ENCODE data around the gene EPHA3.

Gene EPHA3

DNA sequence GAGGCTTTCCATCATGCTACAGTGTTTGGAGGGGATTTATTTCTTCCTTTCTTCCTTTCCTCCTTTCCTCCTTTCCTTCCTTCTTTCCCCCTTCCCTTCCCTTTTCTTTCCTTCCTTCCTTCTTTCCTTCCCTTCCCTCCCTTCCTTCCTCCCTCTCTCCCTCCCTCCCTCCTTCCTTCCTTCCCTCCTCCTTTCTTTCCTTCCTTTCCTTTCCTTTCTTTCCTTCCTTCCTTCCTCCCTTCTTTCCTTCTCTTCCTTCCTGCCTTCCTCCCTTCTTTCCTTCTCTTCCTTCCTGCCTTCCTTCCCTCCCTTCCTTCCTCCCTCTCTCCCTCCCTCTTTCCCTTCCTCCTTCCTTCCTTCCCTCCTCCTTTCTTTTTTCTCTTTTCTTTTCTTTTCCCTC, 127.2 kb downstream of the EPHA3 start:
- no peak for DNase-seq

GRCh38 chr3:89238846-89239245, 131.4 kb downstream of the EPHA3 start:
- DNase-seq: no peak

- no peak for DNase-seq
Measured at GRCh38 chr3:89239774-89240173, 132.4 kb downstream of the EPHA3 start.

DNA sequence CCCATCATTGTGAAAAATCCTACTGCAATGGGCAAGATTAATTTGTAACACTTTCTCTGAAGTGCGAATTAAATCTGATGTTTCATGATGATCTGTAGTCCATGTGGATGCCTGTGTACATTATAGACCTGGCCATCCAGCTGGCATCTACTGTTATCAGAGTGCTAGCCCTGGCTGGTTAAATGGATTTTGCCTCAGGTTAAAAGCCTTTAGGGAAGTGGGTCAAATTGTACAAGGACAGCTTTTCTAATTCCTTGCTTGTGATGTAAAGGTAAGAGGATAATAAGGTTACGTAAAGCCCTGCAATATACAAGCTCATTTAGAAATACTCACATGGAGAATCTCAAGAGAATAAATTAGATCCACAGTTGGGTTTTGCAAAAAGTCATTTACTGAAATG, 138.2 kb downstream of the EPHA3 start:
- no peak for DNase-seq

DNA sequence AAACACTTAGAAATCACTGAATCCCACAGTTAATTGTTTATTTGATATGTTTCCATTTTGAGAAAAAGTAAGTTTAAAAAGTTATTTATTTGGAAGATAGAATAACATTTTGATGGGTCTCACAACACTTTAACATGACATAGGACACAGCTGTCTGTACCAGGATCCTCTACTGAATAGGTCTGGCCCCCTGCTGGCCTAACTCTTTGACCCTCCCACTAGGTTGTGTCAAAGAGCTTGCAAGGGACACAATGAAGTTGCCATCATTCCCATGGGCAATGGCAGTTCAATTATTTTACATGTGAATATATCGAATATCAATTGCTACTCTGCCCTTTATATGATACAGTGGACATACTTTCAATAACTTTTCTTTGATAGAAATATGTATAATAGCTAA, 138.9 kb downstream of the EPHA3 start:
- DNase-seq: no peak

DNA sequence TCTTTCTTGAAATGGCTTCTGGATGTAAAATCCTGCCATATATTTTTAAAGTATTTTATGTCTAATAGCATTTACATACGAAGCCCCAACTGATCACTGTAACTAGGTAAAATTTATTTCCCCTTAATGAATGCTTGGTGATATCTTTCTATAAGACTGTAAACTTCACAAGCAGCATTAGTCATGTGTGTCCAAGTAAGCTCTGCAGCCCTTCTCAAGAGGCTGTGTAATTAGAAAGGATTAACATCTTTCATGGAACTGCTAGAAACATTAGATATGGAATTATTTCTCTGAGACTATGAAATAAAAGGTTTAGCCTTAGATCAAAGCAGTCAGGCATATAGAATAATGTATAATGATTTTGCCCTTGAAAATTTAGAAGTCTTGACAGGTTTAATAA, 143.3 kb downstream of the EPHA3 start:
- DNase-seq: no peak

DNA sequence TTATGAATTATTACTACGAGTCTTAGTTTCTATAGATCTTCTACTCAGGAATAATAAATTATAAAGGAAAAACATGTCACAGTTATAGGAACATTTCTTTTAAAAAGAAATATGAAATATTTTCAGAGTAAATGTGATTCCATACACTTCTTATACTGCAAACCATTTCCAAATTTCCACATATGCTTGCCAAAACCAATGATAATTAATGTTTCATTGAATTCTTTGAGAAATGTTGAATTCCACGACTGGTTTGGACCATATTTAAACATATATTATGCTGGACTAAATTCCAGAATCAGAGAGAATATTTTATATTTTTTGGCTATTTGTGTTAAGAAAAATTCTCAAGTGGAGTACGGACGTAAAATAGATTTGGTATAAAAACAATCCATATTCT, 144.6 kb downstream of the EPHA3 start:
- no peak for DNase-seq

GRCh38 chr3:89252860-89253259, 145.4 kb downstream of the EPHA3 start:
- no peak for DNase-seq

DNA sequence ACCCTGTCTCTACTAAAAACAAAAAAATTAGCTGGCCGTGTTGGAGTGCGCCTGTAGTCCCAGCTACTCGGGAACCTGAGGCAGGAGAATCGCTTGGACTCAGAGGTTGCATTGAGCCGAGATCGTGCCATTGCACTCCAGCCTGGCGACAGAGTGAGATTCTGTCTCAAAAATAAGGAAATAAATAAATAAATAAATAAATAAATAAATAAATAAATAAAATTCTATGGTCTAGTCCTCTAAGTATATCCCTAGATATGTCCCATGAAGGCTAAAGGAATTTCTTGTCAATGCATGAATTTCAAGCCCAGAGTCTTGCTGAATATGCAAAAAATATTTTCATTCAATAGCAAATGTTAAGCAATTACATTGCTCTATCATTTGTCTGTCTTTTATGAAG, 149.0 kb downstream of the EPHA3 start:
- no peak for DNase-seq

DNA sequence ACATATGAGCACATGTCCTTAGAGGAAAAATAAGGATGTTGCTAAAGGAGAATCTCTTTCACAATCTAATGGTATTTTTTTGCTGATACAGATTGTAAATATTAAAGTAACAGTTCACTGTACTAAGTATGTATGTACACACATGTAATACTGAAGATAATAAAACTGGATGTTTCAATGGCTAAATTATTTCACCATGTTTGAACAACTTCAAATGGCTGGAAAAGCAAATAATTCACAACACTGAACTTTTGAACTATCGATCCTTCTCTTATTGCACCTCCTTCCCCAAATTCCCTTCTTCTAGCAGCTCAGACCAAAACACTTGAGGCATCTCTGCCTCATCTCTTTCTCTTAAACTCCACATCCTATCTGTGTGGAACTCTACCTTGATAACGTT, 149.5 kb downstream of the EPHA3 start:
- no peak for DNase-seq

GRCh38 chr3:89260721-89261120, 153.3 kb downstream of the EPHA3 start:
- DNase-seq: no peak

DNA sequence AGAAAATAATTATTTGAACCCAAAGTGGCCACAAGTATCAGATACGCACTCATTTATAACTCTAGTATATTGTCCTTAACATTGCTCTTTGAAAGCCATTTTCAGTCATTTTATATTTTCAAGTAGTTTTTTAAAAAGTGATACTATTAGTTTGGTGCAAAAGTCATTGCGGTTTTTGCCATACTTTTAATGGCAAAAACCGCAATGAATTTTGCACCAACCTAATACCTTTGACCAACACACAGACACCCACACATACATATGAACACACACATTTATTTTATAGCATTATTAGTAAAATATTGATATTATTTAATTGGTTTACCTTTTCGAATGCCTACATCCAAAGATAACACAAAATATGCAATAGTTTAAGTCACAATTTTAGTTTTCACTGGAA, 154.3 kb downstream of the EPHA3 start:
- DNase-seq: no peak

GRCh38 chr3:89262309-89262929, 155.0 kb downstream of the EPHA3 start:
- no peak for DNase-seq

DNA sequence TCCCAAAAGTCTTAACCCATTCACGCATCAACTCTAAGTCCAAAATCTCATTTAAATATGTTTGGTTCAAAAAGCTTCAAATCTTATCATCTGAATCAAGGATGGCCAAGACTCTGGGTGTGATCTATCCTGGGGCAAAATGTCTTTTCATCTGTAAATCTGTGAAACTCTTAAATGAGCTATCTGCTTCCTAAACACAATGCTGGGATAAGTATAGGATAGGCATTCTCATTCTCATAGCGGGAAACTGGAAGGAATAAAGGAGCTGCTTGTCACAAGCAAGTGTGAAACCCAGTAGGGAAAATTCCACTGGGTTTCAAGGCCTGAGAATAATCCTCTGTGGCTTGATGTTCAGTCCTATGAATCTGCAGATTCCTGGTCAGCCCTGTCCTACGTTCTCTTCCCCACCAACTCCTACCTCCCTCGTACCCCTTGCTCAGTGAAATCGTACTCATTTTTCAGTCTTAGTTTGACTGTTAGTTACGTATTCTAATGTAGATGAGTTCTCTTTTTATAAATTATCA, 156.7 kb downstream of the EPHA3 start:
- DNase-seq: no peak

- no peak for DNase-seq
Measured at GRCh38 chr3:89266074-89266473, 158.7 kb downstream of the EPHA3 start.

GRCh38 chr3:89268059-89268458, 160.6 kb downstream of the EPHA3 start:
- DNase-seq: no peak

DNA sequence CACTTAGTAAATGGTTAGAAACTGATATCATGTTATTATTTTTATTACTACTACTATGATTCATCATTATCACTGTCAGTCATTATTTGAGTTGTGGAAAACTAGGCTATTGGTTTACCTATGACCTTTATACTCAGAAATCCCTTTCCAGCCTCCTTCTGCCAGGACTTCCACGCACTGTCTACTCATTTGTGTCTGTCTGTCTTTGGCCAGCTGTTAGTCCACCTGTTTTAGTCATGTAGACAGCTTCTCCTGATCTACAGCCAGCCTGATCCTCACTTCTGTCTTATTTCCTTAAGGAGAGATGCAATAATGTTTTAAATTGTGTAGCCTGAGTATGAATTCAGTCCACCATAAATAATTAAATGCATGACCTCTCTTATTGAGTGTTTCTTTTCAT, 162.8 kb downstream of the EPHA3 start:
- no peak for DNase-seq

DNA sequence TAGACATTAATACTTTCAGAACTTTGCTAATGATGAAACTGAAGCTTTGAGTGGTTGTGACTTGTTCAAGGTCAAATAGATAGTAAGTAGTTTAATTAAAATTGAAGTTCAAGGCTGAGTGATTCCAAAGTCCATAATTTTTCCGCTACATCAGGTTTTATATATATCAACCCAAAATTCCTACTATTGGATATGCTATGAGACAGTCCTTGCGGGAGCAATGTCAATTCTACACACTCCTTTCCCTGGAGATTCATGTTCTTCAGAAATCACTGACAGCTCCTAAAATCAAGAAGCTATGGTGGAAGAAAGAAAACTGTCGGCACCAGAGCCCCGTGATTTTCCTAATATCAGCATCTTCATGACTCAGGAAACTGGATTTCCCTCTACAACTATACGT, 167.6 kb downstream of the EPHA3 start:
- no peak for DNase-seq

- DNase-seq: no peak
Measured at GRCh38 chr3:89276116-89276515, 168.7 kb downstream of the EPHA3 start.

DNA sequence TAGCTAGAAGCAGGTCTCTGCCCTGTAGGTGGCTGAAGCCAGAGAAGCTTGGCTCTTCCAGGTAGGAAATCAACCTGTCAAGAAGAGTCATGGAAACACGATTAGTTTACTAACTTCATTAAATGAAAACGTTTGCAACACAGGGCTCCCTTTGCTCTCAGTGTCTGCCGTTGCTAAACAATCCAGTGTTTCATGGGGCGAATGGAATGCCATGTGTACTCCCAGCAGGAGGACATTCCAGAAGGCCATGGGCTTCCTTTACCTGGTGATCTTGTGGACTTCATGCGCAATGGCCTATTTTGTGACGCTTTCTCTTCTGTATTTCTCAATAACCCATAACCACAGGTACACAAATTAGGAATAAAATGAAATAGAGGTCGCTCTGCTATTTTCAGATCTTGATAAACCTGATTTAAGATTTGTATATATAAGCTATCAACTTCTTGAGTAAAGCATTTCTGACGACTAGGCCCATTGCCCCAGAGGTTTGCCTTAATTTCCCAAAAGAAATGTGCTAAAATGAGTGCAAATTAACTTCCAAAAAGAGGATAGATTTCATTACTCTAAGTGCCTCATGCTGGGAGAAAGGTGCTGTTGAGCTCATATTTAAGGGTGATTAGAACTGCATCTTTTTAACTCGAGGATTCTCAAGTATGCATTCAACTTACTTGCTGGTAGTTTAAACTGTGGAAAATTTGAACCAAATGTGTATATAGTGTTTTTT, 171.0 kb downstream of the EPHA3 start:
- no peak for DNase-seq

- no peak for DNase-seq
Measured at GRCh38 chr3:89280301-89280700, 172.9 kb downstream of the EPHA3 start.

- no peak for DNase-seq
Measured at GRCh38 chr3:89280822-89281365, 173.5 kb downstream of the EPHA3 start.

- DNase-seq: no peak
Measured at GRCh38 chr3:89287902-89288508, 180.6 kb downstream of the EPHA3 start.

Data from left hindlimb (tissue), 1 donor.